Astrocyte (in vitro differentiated cells and primary cell): ENCODE data around the gene DOK7. TPM values are rescaled to one million over a fixed set of nuclear protein-coding genes. Genes with fewer than 3 reads are reported as not detected.

Source experiments
- DNase-seq: peaks from one replicate; pipeline ENCODE4 v3.0.0-alpha.2; 2010; ENCODE audit warnings: low read depth
- FAIRE-seq: peaks from 2 replicates; lab custom pipeline; 2011; peaks lifted over from hg19 to GRCh38; lab: Jason Lieb, UNC
- H2AFZ ChIP-seq: 2 replicates; pipeline ENCODE4 v1.6.0; 2012; ENCODE audit warnings: low read depth, low read length, inconsistent platforms
- H3K27ac ChIP-seq: 2 replicates; pipeline ENCODE4 v1.5.1; 2011; ENCODE audit warnings: low read depth, low read length, inconsistent platforms
- H3K27me3 ChIP-seq: 2 replicates; pipeline ENCODE4 v1.6.0; 2011; ENCODE audit warnings: low read length, inconsistent platforms; ENCODE audit not compliant: insufficient read depth
- H3K36me3 ChIP-seq: 2 replicates; pipeline ENCODE4 v1.5.1; 2011; ENCODE audit warnings: low read length, inconsistent platforms; ENCODE audit not compliant: insufficient read depth
- H3K4me1 ChIP-seq: 2 replicates; pipeline ENCODE4 v1.5.1; 2011; ENCODE audit warnings: low read length, inconsistent platforms; ENCODE audit not compliant: insufficient read depth
- H3K4me2 ChIP-seq: 2 replicates; pipeline ENCODE4 v1.6.0; 2012; ENCODE audit warnings: low read length, inconsistent platforms
- H3K4me3 ChIP-seq: 2 replicates; pipeline ENCODE4 v1.5.1; 2011; ENCODE audit warnings: low read depth, mild to moderate bottlenecking, low read length, inconsistent platforms; ENCODE audit not compliant: insufficient read depth
- H3K79me2 ChIP-seq: 2 replicates; pipeline ENCODE4 v1.6.0; 2012; ENCODE audit warnings: mild to moderate bottlenecking, low read length, inconsistent platforms; ENCODE audit not compliant: insufficient read depth
- H3K9ac ChIP-seq: 2 replicates; pipeline ENCODE4 v1.6.0; 2012; ENCODE audit warnings: mild to moderate bottlenecking, low read length, inconsistent platforms
- H3K9me3 ChIP-seq: 2 replicates; pipeline ENCODE4 v1.5.1; 2012; ENCODE audit warnings: low read depth, mild to moderate bottlenecking, low read length, inconsistent platforms; ENCODE audit not compliant: insufficient read depth
- H4K20me1 ChIP-seq: 2 replicates; pipeline ENCODE4 v1.6.0; 2012; ENCODE audit warnings: low read length, inconsistent platforms; ENCODE audit not compliant: insufficient read depth
- H3K27ac Mint-ChIP-seq: one replicate; pipeline ENCODE4 v1.8.0; 2021; ENCODE audit warnings: mild to moderate bottlenecking, mixed read lengths; ENCODE audit not compliant: unreplicated experiment
- H3K27me3 Mint-ChIP-seq: one replicate; pipeline ENCODE4 v1.8.0; 2021; ENCODE audit warnings: low read depth, mixed read lengths; ENCODE audit not compliant: unreplicated experiment
- H3K36me3 Mint-ChIP-seq: one replicate; pipeline ENCODE4 v1.8.0; 2021; ENCODE audit warnings: low read depth, mixed read lengths; ENCODE audit not compliant: unreplicated experiment
- H3K4me1 Mint-ChIP-seq: one replicate; pipeline ENCODE4 v1.8.0; 2021; ENCODE audit warnings: low read depth, mixed read lengths; ENCODE audit not compliant: unreplicated experiment
- H3K4me3 Mint-ChIP-seq: one replicate; pipeline ENCODE4 v1.8.0; 2021; ENCODE audit warnings: mild to moderate bottlenecking, moderate library complexity, mixed read lengths; ENCODE audit not compliant: unreplicated experiment
- H3K9me3 Mint-ChIP-seq: one replicate; pipeline ENCODE4 v1.8.0; 2021; ENCODE audit warnings: mild to moderate bottlenecking, mixed read lengths; ENCODE audit not compliant: unreplicated experiment
- EZH2 ChIP-seq: IDR thresholded peaks from 2 replicates; pipeline ENCODE4 v1.6.1; 2012; ENCODE audit warnings: mild to moderate bottlenecking, low read length, inconsistent platforms; ENCODE audit not compliant: insufficient read depth
- total RNA-seq: library from RNA; stranded (reverse); gene quantifications from 2 replicates; pipeline ENCODE4 v1.2.1, GENCODE V29; 2021
- TF ChIP-seq, protein P1 (sequence below): IDR thresholded peaks from 2 replicates; pipeline ENCODE4 v1.5.1; 2011; ENCODE audit warnings: low read depth, mild to moderate bottlenecking, inconsistent platforms, low read length, moderate library complexity; ENCODE audit not compliant: insufficient read depth

The DOK7 gene
- total RNA-seq, 1 donor from 2014 or later = not detected

DNA sequence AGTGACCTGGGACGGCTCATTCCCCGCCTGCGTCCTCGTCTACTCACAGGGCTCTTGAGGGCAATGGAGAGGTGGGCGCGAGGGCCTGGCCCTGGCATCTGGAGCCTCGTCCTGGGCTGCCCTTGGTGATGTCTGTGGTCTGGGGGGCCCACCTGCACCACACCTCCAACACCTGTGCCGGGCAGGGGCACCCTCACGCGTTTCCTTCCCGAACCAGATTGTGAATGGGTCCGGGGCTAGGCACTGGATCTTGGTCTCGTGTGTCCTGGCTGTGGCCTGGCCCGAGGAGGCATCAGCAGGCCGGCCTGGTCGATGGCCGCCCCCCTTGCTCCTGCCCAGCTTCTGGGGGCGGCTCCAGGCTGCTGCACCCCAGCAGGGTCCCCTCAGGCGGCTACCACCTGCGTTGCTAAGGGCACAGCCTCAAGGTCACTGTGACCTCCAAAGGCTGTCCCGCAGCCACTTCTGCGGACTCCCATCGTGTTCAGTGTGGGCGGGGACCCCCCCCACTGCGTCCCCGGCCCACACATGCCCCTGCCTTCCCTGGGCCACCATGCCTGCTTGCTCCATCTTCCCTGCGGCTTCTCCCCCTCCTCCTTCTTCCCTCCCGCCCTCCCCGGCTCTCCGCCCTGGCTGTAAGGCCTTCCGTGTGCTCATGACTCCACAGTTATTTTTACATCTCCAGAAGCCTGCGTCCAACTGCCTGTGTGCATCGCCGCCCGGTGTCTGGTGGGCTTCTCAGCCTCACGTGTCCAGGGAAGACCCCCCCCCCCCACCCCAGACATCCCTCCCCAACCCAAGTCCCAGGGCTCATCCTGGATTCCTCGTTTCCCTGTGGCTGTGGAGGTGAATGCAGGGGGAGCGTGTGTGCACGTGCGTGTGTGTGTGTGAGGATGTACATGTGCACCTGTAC, 3.8 kb downstream of the DOK7 start:
- Mint-ChIP-seq H3K27me3 (peaks cover 30% of the 10 kb centered on the region), H3K9me3 (no peaks in the 10 kb centered on the region), H3K4me1 (no peaks in the 10 kb centered on the region), H3K36me3 (no peaks in the 10 kb centered on the region), H3K4me3 (no peak overlapping the region), H3K27ac (no peak overlapping the region)
- Histone ChIP-seq H3K4me1 (no peaks in the 10 kb centered on the region), H3K79me2 (no peaks in the 10 kb centered on the region), H3K9ac (no peak overlapping the region), H3K4me2 (no peak overlapping the region), H3K9me3 (peaks cover 7% of the 10 kb centered on the region), H3K27me3 (peaks cover 19% of the 10 kb centered on the region), H3K36me3 (no peaks in the 10 kb centered on the region), H3K27ac (no peak overlapping the region), H3K4me3 (no peak overlapping the region), H2AFZ (no peak overlapping the region), H4K20me1 (no peaks in the 10 kb centered on the region)
- no peak for DNase-seq
- TF ChIP-seq, protein P1, sequence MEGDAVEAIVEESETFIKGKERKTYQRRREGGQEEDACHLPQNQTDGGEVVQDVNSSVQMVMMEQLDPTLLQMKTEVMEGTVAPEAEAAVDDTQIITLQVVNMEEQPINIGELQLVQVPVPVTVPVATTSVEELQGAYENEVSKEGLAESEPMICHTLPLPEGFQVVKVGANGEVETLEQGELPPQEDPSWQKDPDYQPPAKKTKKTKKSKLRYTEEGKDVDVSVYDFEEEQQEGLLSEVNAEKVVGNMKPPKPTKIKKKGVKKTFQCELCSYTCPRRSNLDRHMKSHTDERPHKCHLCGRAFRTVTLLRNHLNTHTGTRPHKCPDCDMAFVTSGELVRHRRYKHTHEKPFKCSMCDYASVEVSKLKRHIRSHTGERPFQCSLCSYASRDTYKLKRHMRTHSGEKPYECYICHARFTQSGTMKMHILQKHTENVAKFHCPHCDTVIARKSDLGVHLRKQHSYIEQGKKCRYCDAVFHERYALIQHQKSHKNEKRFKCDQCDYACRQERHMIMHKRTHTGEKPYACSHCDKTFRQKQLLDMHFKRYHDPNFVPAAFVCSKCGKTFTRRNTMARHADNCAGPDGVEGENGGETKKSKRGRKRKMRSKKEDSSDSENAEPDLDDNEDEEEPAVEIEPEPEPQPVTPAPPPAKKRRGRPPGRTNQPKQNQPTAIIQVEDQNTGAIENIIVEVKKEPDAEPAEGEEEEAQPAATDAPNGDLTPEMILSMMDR = no peak
- TF ChIP-seq EZH2 = no peak
- FAIRE-seq = no peak

DNA sequence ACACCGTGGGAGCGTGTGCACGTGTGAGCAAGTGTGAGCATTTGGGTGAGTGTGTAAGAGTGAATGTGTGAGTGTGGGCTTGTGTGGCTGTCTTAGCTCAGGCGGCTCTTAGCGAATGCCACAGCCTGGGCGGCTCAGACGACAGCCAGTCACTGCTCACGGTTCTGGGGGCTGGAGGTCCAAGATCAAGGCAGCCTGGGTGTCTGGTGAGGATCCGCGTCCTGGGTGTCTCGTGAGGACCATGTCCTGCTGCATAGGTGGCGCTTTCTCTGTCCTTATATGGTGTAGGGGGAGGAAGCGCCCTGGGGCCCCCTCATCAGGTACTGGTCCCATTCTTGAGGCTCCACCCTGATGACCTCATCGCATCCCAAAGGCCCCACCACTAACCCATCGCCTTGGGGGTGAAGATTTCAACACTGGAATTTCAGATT, 4.5 kb downstream of the DOK7 start:
- no peak for FAIRE-seq
- peaks cover 14% of the 10 kb centered on the region for H3K27me3 ChIP-seq
- Mint-ChIP-seq H3K36me3 (no peaks in the 10 kb centered on the region), H3K9me3 (no peaks in the 10 kb centered on the region), H3K4me3 (no peak overlapping the region), H3K27ac (no peak overlapping the region), H3K27me3 (peaks cover 26% of the 10 kb centered on the region), H3K4me1 (no peaks in the 10 kb centered on the region)
- H3K36me3 ChIP-seq = no peaks in the 10 kb centered on the region
- TF ChIP-seq, protein P1 = no peak
- TF ChIP-seq EZH2 = no peak
- H3K9ac ChIP-seq = no peak overlapping the region
- H4K20me1 ChIP-seq = no peaks in the 10 kb centered on the region
- H3K4me3 ChIP-seq = no peak overlapping the region
- H3K4me2 ChIP-seq = no peak overlapping the region
- H2AFZ ChIP-seq = no peak overlapping the region
- H3K9me3 ChIP-seq = peaks cover 7% of the 10 kb centered on the region
- no peak for DNase-seq
- no peaks in the 10 kb centered on the region for H3K79me2 ChIP-seq
- H3K27ac ChIP-seq = no peak overlapping the region
- no peaks in the 10 kb centered on the region for H3K4me1 ChIP-seq

DNA sequence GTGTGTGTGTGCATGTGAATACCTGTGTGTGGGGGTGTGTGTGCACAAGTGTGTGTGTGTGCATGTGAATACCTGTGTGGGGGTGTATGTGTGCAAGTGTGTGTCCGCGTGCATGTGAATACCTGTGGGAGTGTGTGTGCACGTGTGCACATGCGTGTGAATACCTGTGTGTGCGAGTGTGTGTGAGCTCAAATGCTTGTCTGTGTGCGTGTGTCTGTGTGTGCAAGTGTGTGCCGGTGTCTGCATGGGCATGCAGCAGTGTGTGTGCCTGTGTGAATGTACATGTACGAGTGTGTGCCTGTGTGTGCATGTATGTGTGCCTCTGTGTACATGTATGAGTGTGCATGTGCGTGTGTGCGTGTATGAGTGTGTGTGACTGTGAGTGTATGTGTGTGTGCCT, 5.0 kb downstream of the DOK7 start:
- Histone ChIP-seq H3K9ac (no peak overlapping the region), H3K4me1 (no peaks in the 10 kb centered on the region), H3K27ac (no peak overlapping the region), H3K27me3 (peaks cover 14% of the 10 kb centered on the region), H3K79me2 (no peaks in the 10 kb centered on the region), H3K9me3 (peaks cover 7% of the 10 kb centered on the region), H3K4me2 (no peak overlapping the region), H4K20me1 (no peaks in the 10 kb centered on the region), H3K4me3 (no peak overlapping the region), H3K36me3 (no peaks in the 10 kb centered on the region), H2AFZ (no peak overlapping the region)
- TF ChIP-seq, protein P1 = no peak
- TF ChIP-seq EZH2 = no peak
- Mint-ChIP-seq H3K4me1 (no peaks in the 10 kb centered on the region), H3K27me3 (peaks cover 25% of the 10 kb centered on the region), H3K4me3 (no peak overlapping the region), H3K36me3 (no peaks in the 10 kb centered on the region), H3K27ac (no peak overlapping the region), H3K9me3 (no peaks in the 10 kb centered on the region)
- no peak for DNase-seq
- no peak for FAIRE-seq
